ENCODE data around the gene NDST1.

Gene NDST1

GRCh38 chr5:150489360-150490295 is 18.3 kb upstream of the NDST1 start:
- no peak for DNase-seq

- DNase-seq, result no peak
Observed at GRCh38 chr5:150490296-150490669, 17.6 kb upstream of the NDST1 start.

- DNase-seq, result no peak
Observed at GRCh38 chr5:150490754-150491153, 17.2 kb upstream of the NDST1 start.

GRCh38 chr5:150491876-150492275 is 16.1 kb upstream of the NDST1 start:
- DNase-seq, result no peak

GRCh38 chr5:150492621-150493020 is 15.3 kb upstream of the NDST1 start:
- DNase-seq, result no peak

GRCh38 chr5:150496098-150496497 is 11.8 kb upstream of the NDST1 start:
- DNase-seq, result no peak

- no peak for DNase-seq
Observed at GRCh38 chr5:150496534-150496933, 11.4 kb upstream of the NDST1 start.

- no peak for DNase-seq
Observed at GRCh38 chr5:150497274-150497988, 10.5 kb upstream of the NDST1 start.

GRCh38 chr5:150497989-150498317 is 10.0 kb upstream of the NDST1 start:
- no peak for DNase-seq

- DNase-seq, result no peak
Observed at GRCh38 chr5:150498501-150498900, 9.4 kb upstream of the NDST1 start.

GRCh38 chr5:150498971-150499370 is 9.0 kb upstream of the NDST1 start:
- no peak for DNase-seq

GRCh38 chr5:150499437-150499956 is 8.4 kb upstream of the NDST1 start:
- no peak for DNase-seq

GRCh38 chr5:150500328-150500841 is 7.5 kb upstream of the NDST1 start:
- no peak for DNase-seq

- no peak for DNase-seq
Observed at GRCh38 chr5:150500905-150501304, 7.0 kb upstream of the NDST1 start.

GRCh38 chr5:150502106-150502505 is 5.8 kb upstream of the NDST1 start:
- DNase-seq, result no peak

- DNase-seq, result no peak
Observed at GRCh38 chr5:150502847-150503246, 5.1 kb upstream of the NDST1 start.

GRCh38 chr5:150503386-150503785 is 4.5 kb upstream of the NDST1 start:
- no peak for DNase-seq

GRCh38 chr5:150503977-150504620 is 3.8 kb upstream of the NDST1 start:
- no peak for DNase-seq

GRCh38 chr5:150505041-150505511 is 2.9 kb upstream of the NDST1 start:
- DNase-seq, result no peak

GRCh38 chr5:150505816-150506215 is 2.1 kb upstream of the NDST1 start:
- DNase-seq, result no peak

- DNase-seq, result no peak
Observed at GRCh38 chr5:150506571-150507473, 1.1 kb upstream of the NDST1 start.

GRCh38 chr5:150508277-150508640 is 328 bp downstream of the NDST1 start:
- no peak for DNase-seq

All from right forelimb (tissue), 1 donor.